ENCODE results near the gene EVC2.

EVC2 gene

GRCh38 chr4:5660185-5660584 lies 48.2 kb downstream of the EVC2 start:
- DNase-seq, result no peak

DNA sequence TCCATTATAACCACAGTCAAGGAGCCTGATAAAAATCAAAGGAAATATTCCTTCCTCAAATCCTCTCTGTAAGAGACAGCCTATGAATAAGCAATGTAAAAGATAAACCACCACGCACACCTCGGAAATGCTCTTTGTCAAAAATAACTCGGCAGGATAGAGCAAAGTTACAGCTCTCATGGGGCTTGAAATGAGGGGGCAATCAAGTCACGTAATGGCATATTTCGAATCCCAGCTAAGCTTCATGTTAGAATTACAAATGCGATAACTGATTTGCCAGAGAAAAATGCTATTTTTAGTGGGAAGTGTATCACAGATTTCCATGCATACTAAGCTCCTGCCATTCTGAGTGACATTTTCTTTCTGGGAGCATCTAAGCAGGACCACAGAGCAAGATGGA lies 49.4 kb downstream of the EVC2 start:
- no peak for DNase-seq

DNA sequence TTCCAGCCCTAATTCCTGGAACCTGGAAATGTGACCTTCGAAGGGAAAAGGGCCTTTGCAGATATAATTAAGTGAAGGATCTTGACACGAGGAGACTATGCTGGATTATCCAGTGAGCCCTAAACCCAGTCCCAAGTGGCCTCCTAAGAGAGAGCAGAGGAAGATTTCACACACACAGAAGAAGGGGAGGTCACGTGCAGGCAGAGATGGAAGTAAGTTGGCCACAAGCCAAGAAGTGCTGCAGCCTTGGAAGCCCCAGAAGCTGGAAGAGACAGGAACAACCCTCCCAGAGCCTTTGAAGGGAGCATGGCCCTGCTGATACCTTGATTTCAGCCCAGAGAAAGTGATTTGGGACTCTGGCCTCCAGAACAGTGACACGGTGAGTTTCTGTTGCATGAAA lies 51.9 kb downstream of the EVC2 start:
- DNase-seq, result no peak

DNA sequence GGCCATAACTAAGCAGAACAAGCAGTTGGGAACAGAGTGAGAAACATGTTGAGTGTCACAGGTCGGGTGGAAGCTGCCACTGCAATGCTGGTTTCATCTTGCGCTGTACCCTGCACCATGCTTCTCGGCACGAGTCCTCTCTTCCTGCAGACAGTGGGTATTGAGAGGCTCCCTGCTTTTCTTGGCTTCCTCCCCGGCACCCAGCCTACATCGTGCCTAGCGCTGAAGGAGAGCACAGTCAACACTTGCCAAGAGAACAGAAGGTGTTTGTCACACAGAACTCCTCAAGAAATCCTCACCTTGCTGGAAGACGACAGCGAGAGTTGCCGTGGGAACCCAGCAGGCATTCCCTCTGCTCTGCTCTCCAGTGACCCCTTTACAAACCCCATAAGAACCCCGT lies 53.6 kb downstream of the EVC2 start:
- DNase-seq, result no peak

- no peak for DNase-seq
These were observed 57.3 kb downstream of the EVC2 start for GRCh38 chr4:5651089-5651488.

DNA sequence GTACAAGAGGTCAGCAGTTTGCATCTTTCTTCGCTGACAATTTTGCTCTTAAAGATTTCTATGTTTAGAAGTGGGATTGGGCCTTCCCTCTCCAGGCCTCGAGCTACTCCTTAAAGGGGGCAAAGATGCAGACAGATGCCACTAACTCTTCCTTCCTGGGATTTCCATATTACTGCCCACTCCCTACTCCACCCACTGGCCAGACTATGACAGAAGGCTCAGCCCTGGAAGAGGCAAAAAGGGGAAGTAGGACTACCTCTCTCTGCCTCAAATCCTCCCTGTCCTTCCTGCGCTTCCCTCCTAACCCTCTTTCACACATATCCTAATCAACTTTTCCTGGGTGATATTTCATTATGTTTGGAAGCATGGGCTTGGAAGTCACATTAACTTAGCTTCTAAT lies 58.3 kb downstream of the EVC2 start:
- no peak for DNase-seq

- no peak for DNase-seq
These were observed 61.0 kb downstream of the EVC2 start for GRCh38 chr4:5647351-5647750.

- no peak for DNase-seq
These were observed 68.3 kb downstream of the EVC2 start for GRCh38 chr4:5640096-5640495.

DNA sequence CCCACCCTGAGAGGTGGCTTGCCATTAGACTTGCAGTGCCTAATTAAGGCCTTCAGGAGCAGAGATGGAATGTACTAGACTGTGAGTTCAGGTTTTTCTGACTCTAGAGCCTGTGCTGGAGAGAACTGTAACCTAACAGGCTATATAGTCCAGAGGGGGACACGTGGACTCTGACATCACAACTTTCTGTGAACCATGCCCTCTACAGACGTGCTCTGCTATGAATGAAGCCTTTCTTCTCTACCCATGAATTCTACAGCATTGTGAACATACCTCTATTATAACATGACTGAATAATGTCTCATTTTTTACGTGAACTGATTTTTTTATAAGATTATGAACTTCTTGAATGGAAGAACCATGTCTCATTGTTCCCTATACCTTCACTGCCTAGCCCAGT lies 68.8 kb downstream of the EVC2 start:
- DNase-seq, result no peak

DNA sequence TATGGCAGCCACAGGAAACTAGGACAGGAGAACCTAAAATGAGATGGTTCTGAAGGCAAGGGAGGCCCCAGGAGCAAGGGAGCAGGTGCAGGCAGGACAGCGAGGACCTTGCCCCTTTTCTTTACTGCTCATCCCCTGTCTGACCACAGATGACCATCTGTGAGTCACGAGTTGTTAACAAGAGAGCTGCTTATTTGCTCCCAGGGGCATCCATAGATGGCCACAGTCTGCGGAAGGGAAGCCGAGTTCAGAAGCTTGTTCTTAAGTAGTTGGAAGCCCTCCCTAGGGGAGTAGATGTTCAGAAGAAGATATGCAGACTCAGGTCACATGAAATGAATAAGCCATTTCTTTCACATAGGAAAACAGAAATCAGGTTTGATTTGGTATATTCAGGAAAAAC lies 69.4 kb downstream of the EVC2 start:
- DNase-seq, result no peak

DNA sequence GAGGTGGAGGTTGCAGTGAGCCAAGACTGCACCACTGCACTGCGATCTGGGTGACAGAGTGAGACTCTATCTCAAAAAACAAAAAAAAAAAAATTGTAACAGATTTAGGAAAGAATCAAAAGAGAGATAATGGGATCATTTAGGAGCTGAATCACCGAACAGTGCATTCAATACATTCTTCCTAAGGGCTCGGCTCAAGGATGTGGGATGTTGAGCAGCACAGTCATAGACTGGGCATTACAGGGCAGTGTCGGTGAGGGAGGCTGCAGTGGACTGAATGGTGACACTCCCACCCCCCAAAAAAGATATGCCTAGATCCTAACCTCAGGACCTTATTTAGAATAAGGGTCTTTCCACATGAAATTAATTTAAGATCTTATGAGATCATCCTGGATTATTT lies 70.0 kb downstream of the EVC2 start:
- no peak for DNase-seq

DNA sequence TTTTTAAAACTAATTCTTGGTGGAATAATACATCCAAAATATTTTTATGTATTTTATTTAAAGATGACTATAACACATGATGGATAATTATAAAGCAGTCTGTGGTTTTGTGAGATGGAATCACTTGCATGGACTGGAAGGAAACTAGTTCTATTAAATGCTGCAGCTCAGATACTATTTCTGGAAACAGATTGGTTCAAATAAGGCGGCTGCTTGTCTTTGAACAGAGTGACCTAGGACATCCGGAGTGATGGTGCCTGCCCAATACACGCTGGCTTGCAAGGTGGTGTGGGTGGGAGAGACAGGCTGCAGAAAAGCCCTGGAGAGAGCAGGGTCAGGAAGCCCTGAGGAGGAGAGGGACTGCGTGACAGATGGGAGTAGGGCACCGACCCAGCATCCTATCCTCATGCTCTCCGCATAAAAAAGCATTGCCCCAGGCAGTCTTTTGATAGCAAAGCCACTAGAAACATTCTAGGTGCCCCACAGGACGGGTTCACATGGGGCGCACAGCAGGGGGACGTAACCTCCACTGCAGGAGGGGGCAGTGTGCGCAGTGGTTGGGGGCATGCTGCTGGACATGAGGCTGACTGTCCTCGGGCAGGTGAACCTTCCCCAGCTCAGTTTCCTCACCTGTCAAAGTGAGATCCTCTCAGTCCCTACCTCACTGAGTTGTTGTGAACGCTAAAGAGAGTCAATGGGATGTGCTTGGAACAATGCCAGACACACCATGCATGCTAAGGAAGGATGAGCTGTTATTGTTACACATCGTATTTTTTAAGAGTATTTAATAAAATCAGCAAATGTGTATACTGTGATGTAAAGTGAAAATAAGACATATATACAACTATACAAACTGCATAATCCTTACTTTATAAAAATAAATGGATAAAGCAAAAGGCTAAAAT lies 71.3 kb downstream of the EVC2 start:
- no peak for DNase-seq

DNA sequence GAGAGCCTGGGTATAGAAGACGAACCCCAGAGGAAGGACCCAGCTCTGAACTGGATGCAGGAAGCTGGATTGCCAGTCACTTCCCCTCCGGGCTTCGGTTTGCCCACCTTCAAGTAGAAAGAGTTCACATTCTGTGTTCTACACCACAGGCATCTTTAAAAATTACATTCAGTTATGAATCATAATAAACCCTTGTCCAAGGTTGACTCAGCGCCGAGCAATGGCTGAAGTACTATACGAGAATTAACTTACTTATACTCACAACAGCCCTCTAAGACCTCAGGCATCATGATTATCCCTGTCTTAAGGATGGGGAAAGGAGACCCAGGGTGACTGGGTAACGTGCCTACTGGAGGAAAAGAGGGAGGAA lies 72.5 kb downstream of the EVC2 start:
- no peak for DNase-seq

- DNase-seq, result no peak
These were observed 75.8 kb downstream of the EVC2 start for GRCh38 chr4:5632571-5632970.

DNA sequence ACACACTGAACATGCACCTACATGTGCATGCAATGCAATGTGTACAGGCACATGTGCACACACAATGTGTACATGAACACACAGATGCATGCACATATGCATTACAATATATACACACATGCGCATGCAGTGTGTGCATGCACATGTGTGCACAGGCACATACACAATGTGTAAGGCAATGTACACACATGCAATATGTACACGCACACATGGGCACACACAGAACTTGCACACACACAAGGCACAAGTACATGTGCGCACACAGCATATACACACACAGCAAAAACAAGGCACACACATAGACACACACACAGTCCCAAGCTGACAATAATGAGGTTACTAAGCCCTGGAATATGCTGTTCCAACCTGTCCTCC lies 76.3 kb downstream of the EVC2 start:
- DNase-seq, result no peak

DNA sequence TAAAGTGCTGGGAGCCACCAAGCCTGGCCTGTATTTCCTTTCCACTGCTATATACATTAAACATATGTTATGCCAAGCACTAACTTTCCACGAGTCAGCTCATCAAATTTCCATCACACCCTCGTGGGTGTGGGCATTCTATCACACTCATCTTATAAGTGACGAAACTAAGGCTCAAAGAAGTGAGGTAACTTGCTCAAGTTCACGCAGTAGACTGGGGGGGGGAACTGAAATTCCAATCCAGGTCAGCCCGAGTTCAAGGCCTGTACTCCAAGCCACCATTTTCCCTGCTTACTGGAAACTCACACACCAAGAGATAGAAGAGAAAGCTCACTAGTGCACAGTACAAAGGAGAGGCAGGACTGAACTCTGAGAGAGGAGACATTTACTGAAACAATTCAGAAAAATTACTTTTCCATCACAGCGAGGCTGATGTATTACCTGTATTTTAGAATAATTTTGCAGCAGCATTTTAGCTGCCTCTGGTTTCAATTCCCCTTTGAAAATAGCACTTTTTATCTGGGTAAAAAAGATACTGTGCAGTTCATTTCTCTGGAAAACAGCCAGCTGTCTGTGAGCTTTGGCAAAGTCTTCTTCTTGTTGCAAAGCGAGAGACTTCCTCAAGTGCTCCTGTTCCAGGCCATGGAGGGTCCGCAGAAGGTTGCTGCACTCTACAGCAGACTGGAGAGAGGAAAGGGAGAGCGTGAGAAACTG lies 76.8 kb downstream of the EVC2 start:
- DNase-seq, result no peak

GRCh38 chr4:5630762-5631161 lies 77.6 kb downstream of the EVC2 start:
- DNase-seq, result no peak

- DNase-seq, result no peak
These were observed 78.8 kb downstream of the EVC2 start for GRCh38 chr4:5629542-5629941.

GRCh38 chr4:5626913-5627312 lies 81.4 kb downstream of the EVC2 start:
- DNase-seq, result no peak

DNA sequence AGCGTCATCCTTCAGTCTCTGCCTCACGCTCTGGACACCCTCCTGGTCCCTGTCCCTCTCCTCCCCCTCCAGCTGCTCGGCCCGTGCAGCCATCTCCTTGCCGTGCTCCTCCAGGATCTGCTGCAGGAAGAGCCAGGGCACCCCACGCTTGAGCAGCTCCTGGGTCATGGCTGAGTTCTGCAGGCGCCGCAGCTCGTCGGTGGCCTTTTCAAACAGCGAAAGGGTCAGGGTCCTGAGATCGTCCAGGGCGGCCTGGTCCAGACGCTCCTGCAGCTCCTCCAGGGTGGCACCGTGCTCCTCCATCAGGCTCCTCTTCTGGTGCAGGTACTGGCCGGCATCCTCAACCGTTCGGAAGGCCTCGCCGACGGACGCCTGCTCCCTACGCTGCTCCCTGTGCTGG lies 85.8 kb downstream of the EVC2 start:
- no peak for DNase-seq

- DNase-seq, result no peak
These were observed 88.3 kb downstream of the EVC2 start for GRCh38 chr4:5619913-5620625.

- no peak for DNase-seq
These were observed 90.1 kb downstream of the EVC2 start for GRCh38 chr4:5618051-5618960.

Data from CD4-positive, alpha-beta T cell treated with Interferon gamma for 1 hour (primary cell).